MCF 10A (cell line): ENCODE results near the gene FAT2. TPM values are rescaled to one million over a fixed set of nuclear protein-coding genes. Genes with fewer than 3 reads are reported as not detected.

ENCODE experiments used
- BruUV-seq: library from RNA; stranded (reverse); fragments of 400-500 nt; replicated peaks from 2 replicates; lab custom pipeline; 2021; lab: Mats Ljungman, UMichigan
- CTCF ChIA-PET: fragments of 300-600 bp; sonication (Branson Sonifier 250); formaldehyde crosslinking; extraction: SDS; loops from one replicate; lab custom pipeline; 2021; ENCODE audit warnings: antibody characterized with exemption, inconsistent platforms; lab: Yijun Ruan, JAX
- POLR2A ChIA-PET: fragments of 300-600, 350-650 bp; sonication (Branson Sonifier 250); formaldehyde crosslinking; extraction: SDS; loops from one replicate; lab custom pipeline; 2020; ENCODE audit warnings: antibody characterized with exemption, inconsistent platforms; lab: Yijun Ruan, JAX
- DNase-seq: peaks from one replicate; pipeline ENCODE4 v3.0.0-alpha.2; 2018; ENCODE audit not compliant: unreplicated experiment
- H3K27ac Mint-ChIP-seq: one replicate; pipeline ENCODE4 v1.8.0; 2022; ENCODE audit warnings: mild to moderate bottlenecking, low read depth, mixed read lengths; ENCODE audit not compliant: unreplicated experiment
- H3K27me3 Mint-ChIP-seq: one replicate; pipeline ENCODE4 v1.8.0; 2022; ENCODE audit warnings: mixed read lengths; ENCODE audit not compliant: insufficient read depth, unreplicated experiment
- H3K36me3 Mint-ChIP-seq: one replicate; pipeline ENCODE4 v1.8.0; 2022; ENCODE audit warnings: mild to moderate bottlenecking, moderate library complexity, mixed read lengths; ENCODE audit not compliant: insufficient read depth, unreplicated experiment
- H3K4me1 Mint-ChIP-seq: one replicate; pipeline ENCODE4 v1.8.0; 2022; ENCODE audit warnings: mixed read lengths; ENCODE audit not compliant: insufficient read depth, unreplicated experiment
- H3K4me3 Mint-ChIP-seq: one replicate; pipeline ENCODE4 v1.8.0; 2022; ENCODE audit warnings: mild to moderate bottlenecking, moderate library complexity, mixed read lengths; ENCODE audit not compliant: unreplicated experiment
- H3K9me3 Mint-ChIP-seq: one replicate; pipeline ENCODE4 v1.8.0; 2022; ENCODE audit warnings: mixed read lengths; ENCODE audit not compliant: unreplicated experiment
- CTCF ChIP-seq: fragments of 200-600 bp; IDR thresholded peaks from one replicate; pipeline ENCODE4 v1.8.0; 2022; ENCODE audit warnings: antibody characterized with exemption, mild to moderate bottlenecking; ENCODE audit not compliant: unreplicated experiment
- intact Hi-C: fragments of 100-400 bp; cut with micrococcal nuclease; formaldehyde crosslinking; loops from 2 replicates; pipeline ENCODE4 v1.14.1; 2022
- total RNA-seq: library from RNA; stranded (reverse); gene quantifications from 2 replicates; pipeline ENCODE4 v1.2.3, GENCODE V29; 2022

Gene FAT2
- total RNA-seq, 1 experiment from 2014 or later = 9.9 TPM

GRCh38 chr5:151578326-151579025 is 12.7 kb downstream of the FAT2 start:
- Mint-ChIP-seq H3K27me3 (no peaks in the 10 kb centered on the region), H3K4me1 (peaks cover 38% of the 10 kb centered on the region), H3K27ac (peak overlapping the region; percentile 30), H3K4me3 (no peak overlapping the region), H3K36me3 (peaks cover 18% of the 10 kb centered on the region), H3K9me3 (no peaks in the 10 kb centered on the region)
- DNase-seq = no peak
- POLR2A ChIA-PET = interaction anchor here (0.8 to 16.2 kb wide), 3 partner anchors 6 to 39 kb away, joined by 3 to 402 read pairs (median 238); no protein-coding TSS in a partner anchor
- intact Hi-C loops = no loop called here
- no peak for TF ChIP-seq CTCF
- CTCF ChIA-PET = interaction anchor here (0.6 to 26.8 kb wide), 6 partner anchors 8 to 81 kb away, joined by 3 to 467 read pairs (median 5); no protein-coding TSS in a partner anchor
- no TSS peak for BruUV-seq

- H3K36me3 Mint-ChIP-seq = peaks cover 18% of the 10 kb centered on the region
- no peak overlapping the region for H3K4me3 Mint-ChIP-seq
- intact Hi-C loops = no loop called here
- H3K27ac Mint-ChIP-seq = peak overlapping the region; percentile 30
- H3K4me1 Mint-ChIP-seq = peaks cover 39% of the 10 kb centered on the region
- BruUV-seq = no TSS peak
- ChIA-PET CTCF (interaction anchor here (0.5 to 26.8 kb wide), 6 partner anchors 9 to 388 kb away, joined by 3 to 467 read pairs (median 4); no protein-coding TSS in a partner anchor), POLR2A (interaction anchor here (0.8 kb wide), 1 partner anchor 39 kb away, joined by 3 read pairs; no protein-coding TSS in a partner anchor)
- DNase-seq = no peak
- H3K27me3 Mint-ChIP-seq = no peaks in the 10 kb centered on the region
- no peaks in the 10 kb centered on the region for H3K9me3 Mint-ChIP-seq
- TF ChIP-seq CTCF = no peak
Observed at GRCh38 chr5:151577566-151577965, 13.6 kb downstream of the FAT2 start.

GRCh38 chr5:151574444-151574996 is 16.6 kb downstream of the FAT2 start:
- TF ChIP-seq CTCF = no peak
- Mint-ChIP-seq H3K27me3 (no peaks in the 10 kb centered on the region), H3K4me1 (peaks cover 48% of the 10 kb centered on the region), H3K36me3 (peaks cover 18% of the 10 kb centered on the region), H3K9me3 (no peaks in the 10 kb centered on the region), H3K27ac (peak overlapping the region; percentile 57), H3K4me3 (no peak overlapping the region)
- ChIA-PET POLR2A (interaction anchor here (0.6 to 8.9 kb wide), 9 partner anchors 11 to 1105 kb away, joined by 3 to 304 read pairs (median 5); partner anchors contain the start of gene FAT2), CTCF (interaction anchor here (0.9 to 26.8 kb wide), 5 partner anchors 11 to 70 kb away, joined by 3 to 467 read pairs (median 26); no protein-coding TSS in a partner anchor)
- DNase-seq = peak; percentile 55
- intact Hi-C loops = loop anchor here (5.0 kb wide), 1 partner anchor 43 kb away; no protein-coding TSS in a partner anchor
- BruUV-seq = no TSS peak
